ENCODE data around the gene PISD.

PISD gene

DNA sequence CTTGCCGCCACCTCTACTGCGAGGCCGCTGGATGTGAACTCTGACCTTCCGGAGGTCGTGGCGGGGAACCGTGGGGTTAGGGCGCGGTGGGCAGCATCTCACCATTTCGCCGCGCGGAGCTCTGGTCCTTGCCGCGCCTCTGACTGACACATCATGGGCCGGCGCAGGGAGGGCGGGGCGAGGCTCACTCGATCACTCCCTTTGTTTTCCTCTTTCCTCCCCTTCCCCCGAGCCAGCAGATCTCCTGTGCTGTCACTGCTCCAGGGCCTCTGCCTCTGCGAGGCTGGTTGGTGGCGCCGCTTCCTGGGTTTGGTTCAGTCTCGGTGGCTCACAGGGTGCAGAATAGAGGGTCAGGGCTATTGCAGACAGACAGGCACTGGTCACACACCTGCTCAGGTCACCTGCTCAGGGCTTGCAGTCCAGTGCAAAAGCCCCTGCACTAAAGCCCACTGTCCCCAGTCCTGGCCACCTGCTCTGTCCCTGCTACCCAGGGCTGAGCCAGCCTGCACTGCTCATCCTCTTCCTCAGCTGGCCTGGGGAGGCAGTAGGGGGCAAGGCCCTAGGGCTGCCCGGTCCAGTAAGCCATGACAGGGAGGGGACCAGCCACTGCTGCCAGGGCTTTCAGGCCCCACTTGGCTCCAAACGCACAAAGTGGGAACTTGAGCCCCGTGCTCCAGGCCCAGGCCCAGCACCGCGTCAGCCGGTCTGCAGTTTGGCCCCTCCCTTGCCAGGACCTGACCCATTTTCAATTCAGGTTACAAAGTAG is 36.2 kb downstream of the PISD start:
- DNase-seq (ENCODE audit: low spot score) = no peak

DNA sequence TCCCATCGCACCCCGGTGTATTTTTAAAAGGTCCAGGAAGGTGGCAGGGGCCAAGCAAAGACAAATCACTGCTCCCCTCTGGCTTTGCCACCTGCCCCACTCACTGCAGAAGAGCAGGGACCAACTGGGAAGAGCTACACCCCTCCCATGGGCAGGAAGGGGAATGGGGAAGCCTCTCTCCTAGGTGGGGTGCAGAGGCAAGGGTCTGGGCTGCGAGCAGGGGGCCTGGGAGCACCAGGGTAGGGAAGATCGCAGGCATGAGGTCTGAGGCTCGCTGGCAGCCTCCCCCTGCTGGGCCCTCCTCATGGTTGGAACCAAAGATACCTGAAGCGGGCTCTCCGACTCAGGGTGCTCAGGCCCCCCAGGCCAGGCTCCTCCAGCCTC is 36.8 kb downstream of the PISD start:
- DNase-seq (ENCODE audit: low spot score) = no peak

DNA sequence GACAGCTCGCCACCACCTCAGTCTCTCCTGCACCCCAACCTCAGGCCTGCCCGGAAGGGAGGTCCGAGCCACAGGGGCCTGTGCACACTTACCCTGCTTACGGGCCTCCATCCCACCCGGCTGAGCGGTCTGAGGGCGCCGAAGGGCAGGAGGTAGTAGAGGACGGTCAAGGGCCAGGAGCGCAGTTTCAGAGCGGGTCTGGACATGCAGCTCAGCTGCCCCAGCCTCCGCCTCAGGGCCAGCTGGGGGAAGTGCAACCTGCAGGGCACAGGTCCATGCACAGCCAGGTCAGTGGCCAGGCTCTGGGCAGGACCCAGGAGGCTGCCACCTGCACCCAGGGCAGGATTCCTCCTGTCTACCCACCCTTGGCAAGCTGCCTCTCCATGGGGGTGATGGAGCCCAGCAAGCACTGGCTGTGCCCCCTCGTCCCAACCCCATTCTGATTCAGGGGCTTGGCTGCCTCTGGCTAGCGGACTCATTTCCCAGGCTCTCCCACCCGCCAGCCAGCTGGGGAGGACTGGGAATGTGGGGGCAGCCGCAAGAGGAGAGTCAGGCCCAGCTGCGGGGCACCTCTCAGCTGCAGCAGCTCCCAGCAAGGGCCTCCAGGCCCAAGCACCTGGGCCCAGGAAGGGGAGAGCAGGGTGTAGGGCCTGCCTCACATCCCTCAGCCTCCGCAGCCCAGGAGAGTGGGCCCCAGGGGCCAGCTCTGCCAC is 38.3 kb downstream of the PISD start:
- no peak for DNase-seq (ENCODE audit: low spot score)

DNA sequence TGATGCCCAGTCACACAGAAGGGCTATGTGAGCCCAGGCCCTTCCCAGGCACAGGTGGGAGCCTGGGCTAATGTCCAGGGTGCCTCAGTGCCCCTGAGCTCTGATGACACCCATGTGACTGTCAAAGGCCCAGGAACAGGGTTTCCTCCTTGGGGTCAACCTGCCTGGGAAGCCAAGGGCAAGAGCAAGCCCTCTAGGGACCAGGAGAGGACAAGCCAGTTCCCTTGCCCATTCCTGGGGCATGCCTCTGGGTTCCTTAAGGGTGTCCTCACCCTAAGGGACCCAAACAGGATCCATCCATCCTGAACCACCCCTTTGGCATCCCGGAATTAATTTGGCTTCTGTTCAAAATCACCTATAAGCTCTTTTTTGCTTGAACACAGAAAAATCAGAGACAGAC is 39.0 kb downstream of the PISD start:
- no peak for DNase-seq (ENCODE audit: low spot score)

DNA sequence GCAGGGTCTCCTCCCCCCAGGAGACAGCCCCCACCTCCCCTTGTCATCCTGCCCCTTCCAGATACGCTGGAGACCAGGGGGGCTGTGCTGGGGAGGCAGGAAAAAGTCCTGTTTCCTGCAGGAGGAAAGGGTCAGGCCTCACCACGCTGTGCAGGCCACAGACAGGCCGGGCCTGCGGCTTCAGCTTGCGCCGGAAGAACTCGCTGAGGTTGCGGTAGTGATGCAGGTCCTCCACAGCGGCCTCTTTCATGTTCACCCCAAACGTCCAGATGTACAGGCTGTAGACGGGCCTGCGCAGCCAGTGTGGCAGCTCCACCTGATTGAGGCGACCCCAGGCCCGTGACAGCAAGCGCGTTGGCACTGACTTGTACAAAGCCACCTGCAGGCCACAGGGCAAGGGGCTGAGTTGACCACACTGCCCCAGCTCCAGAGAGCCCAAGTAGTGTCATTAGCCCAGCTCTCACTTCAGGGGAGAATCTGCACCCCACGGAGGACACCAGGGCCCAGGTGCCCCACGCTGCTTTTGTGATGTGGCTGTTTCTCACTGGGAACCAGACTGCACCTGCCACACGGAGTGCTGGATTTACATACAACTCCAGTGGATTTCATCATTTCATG is 40.4 kb downstream of the PISD start:
- no peak for DNase-seq (ENCODE audit: low spot score)

DNA sequence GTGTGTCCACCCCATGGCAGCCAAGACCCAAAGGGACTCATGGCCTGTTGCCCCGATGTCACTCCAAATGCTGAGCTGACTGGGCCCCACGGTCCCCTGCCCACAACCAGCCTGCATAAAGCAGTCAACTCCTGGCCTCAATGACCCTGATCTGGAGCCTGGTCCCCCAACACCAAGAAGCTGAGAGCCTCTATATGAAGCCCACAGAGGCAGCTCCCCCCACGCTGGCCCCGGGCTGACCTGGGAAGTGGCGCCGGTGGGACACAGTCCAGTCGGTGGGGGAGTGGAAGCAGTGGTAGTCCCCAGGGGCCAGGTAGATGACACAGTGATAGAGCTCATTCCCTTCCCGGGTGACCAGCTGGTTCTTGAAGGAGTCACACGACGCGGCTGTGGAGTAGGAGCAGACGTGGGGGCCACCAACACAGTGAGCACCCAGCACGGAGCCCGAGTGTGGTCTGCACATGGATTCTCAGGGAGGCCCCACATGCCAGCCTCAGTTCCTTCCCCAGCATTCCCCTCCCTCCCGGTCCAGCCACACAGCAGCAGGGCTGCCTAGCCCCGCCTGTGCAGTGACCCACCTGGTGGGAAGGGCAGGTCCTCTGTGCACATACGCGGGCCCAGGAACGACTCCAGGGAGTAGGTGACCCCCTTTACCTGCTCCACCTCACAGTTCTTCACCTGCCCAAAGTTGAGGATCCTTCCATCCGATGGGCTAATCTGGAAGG is 41.1 kb downstream of the PISD start:
- no peak for DNase-seq (ENCODE audit: low spot score)

DNA sequence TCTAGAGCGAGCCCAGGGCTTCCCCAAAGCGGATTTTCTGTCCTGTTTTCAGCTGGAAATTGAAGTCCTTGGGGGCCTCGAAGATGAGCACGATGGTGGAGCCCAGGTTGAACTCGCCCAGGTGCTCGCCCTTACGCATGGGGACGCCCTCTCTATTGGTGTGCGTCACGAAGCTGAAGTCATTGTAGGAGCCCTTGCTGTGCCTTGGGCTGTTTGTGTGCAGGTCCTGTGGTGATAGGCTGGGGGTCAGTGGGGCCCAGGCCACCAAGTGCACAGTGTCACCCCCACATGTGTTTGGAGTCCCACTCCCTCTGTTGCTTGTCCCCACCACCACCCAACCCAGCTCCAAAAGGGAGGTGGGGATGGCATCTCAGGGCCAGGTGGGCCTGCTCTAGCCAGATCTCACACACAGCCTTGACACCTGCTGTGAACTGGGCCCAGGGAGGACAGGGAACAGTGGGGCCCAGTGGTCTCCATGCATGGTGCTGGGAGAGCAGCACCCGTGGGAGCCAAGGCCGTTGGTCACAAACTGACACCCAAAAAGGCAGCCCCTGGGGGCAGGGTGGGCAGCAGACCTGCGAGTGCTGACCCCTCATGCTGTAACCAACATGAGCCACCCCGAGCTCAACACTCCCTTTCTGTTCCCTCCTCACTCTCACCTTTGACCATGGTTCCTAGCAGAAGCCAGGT is 42.3 kb downstream of the PISD start:
- no peak for DNase-seq (ENCODE audit: low spot score)

DNA sequence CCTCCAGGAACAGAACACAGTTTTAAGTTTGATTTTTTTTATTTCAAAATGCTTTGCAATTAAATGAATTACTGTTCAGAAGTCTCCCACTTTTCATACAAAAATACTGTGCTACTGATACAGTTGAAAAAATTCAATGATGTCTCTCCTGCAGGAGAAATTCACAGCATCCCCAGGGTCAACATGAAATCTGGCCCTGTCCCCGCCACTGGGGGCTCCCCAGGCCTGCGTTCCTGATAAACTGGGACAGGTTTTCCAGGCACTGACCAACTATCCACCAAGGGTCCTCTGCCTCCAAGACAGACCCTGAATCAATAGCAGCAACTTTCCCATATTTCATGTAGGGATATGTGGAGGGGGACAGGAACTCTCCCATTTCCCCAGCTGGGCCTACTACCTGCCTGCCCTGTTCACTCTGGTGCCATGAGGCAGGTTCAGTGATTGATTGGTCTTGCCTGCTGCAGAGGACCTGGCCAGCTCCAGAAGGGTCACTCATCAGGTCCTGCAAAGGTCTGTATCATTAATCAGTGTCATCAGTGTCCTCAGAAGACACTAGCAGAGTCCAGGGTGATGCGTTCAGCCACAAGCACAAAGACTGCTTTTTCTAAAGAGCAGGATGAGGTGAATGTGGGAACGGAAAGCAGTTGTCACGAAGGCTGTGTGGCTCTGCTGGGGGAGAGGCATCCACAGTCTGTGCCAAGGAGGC is 43.4 kb downstream of the PISD start:
- no peak for DNase-seq (ENCODE audit: low spot score)

DNA sequence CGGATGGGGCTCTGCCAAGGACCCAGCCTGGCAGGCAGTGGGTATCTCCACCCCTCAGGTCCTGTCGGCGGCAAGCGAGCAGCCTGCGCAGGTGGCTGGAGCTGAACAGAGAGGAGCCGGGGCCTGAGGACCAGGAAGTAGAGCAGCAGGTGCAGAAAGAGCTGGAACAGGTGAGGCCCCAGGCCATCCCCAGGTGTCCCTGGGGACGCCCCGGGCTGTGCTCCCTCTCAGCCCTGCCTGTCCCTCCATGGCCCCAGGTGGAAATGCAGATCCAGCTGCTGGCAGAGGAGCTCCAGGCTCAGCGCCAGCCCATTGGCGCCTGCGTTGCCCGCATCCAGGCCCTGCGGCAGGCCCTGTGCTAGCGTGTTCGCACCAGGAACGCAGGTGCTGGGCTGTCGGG is 44.0 kb downstream of the PISD start:
- DNase-seq (ENCODE audit: low spot score) = no peak

DNA sequence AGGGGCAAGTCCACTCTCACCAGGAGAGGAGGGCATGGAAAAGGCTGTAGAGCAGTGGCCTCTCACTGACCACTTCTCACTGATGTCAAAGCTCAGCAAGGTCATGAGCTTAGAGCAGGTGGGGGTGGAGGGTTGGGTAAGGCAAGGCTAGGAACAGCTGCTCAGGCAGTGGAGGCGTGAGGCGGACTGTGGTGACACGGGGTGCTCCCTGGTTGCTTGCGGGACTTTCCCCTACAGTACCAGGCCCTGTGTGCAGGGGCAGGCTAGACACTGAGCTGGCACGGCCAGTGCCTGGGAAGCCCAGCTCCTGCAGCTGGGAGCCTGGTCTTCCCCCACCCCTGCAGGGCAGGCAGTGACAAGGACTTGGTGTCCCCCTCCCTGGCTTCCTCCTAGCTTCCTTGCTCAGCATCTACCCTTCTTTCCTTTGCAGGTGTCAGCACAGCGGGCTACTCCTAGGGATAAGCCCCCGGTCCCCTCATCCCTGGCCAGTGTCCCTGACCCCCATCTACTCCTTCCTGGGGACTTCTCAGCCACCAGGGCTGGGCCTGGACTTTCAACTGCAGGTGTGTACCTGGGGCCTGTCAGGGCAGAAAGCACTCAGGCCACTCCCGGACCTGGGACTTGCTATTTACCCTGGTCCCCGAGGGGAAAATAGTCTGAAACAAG is 45.6 kb downstream of the PISD start:
- DNase-seq (ENCODE audit: low spot score) = no peak

DNA sequence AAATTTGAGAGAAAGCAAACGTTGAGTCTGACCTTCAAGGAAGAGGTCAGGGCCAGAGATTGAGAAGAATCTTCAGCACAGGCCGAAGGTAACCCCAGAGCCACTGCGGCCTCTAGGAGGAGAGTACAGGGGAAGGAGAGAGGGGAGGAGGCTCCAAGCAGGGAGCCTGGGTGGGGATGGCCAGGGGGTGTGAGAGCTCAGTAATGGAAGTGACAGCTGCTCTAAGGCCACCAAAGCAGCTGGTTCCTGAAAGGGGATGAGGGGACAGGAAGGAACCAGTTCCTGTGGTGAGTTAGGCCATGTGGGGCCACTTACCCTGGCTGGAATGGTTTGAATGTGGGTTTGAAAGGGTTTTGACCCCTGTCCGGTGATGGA is 46.1 kb downstream of the PISD start:
- DNase-seq (ENCODE audit: low spot score) = no peak

DNA sequence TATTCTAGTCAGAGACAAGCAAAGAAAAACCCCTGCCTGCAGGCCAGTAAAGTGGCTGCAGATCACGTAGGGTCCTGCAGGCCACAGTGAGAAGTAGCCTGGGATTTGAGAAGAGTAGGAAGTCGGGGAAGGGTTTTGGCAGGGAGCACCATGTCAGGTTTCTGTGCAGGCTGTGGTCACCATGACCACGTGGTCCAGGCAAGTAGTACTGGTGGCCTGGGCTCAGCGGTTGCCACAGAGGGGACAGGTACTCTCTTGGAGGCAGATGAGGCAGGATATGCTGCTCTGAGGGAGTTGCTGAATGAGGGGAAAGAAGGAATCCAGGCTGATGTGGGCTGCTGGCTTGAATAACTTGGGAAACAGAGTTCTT is 46.5 kb downstream of the PISD start:
- no peak for DNase-seq (ENCODE audit: low spot score)

DNA sequence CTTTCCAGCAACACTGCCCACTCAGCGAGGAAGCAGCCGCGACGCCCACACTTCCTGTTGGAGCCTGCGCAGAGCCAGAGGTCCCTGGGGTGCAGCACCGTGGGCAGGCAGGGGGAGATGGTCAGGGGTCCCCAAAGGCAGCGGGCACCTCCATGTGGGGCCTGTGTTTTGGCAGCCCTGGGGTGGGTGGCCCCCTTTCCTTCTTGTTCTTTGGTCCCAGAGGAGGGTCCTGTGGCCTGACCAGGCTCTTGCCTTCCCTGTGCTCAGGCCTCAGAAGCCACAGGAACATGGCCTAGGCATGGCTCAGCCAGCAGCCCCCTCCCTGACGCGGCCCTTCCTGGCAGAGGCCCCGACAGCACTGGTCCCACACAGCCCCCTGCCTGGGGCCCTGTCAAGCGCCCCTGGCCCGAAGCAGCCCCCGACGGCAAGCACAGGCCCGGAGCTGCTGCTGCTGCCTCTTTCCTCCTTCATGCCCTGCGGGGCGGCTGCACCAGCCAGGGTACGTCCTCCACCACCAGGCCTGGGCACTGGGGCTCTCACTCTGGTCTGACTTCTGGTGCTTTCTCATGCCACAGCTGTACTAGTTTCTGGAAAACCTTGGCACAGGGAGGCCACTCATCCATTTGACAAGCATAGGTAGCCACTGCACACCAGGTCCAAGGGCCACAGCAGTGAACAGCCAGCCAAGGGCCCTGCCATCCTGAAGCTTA is 47.1 kb downstream of the PISD start:
- DNase-seq (ENCODE audit: low spot score) = no peak

DNA sequence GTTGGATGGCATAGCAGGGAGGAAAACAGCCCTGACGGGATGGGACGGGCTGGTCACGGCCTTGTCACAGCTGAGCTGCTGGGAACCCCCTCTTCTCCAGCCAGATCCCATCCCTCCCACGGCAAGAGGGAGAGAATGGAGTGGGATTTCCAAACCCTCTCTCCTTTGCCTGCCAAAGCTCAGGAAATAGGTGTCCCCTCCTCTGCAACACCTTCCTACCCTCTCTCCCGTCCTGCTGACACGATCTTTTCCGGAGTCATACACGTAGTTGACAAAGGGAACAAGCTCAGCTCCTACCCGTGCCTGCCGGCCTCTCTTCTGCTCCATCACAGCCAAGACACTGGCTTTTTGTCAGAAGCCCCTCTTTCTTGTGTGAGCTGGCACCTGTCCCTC is 48.1 kb downstream of the PISD start:
- DNase-seq (ENCODE audit: low spot score) = no peak

DNA sequence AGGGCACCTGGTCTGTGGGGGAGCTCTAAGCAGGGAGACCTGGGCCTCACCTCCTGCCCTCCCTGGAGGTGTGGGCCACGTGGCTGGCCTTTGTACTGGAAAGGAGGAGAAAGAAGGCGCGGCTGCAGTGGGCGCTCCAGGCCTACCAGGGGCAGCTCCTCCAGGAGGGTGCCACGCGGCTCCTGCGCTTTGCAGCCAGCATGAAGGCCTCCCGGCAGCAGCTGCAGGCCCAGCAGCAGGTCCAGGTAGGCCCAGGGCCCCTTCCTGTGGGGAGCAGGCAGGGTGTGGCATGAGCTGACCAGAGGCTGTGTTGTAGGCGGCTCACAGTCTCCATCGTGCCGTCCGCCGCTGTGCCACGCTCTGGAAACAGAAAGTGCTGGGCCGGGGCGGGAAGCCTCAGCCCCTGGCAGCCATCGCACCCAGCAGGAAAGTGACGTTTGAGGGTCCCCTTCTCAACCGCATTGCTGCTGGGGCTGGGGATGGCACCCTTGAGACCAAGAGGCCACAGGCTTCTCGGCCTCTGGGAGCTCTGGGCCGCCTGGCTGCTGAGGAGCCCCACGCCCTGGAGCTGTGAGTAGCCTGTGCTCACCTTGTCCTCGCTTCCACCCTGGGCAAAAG is 48.6 kb downstream of the PISD start:
- DNase-seq (ENCODE audit: low spot score) = no peak

DNA sequence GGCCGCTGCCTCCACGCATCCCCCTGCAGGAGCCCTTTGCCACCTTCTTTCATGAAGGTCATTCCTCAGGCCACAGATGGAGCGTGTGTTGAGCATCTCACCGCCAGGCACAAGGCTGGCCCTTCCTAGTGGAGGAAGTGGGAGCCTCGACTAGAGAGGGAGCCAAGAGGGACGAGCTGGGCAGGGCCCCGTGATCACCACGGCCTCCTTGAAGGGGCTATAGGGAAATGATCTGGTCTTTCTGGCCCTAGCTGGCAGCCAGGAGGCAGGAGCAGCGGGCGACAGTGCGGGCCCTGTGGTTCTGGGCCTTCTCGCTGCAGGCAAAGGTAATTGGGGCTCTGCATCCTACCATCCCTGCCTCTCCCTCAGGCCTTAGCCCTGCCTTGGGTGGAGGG is 49.1 kb downstream of the PISD start:
- DNase-seq (ENCODE audit: low spot score) = no peak

DNA sequence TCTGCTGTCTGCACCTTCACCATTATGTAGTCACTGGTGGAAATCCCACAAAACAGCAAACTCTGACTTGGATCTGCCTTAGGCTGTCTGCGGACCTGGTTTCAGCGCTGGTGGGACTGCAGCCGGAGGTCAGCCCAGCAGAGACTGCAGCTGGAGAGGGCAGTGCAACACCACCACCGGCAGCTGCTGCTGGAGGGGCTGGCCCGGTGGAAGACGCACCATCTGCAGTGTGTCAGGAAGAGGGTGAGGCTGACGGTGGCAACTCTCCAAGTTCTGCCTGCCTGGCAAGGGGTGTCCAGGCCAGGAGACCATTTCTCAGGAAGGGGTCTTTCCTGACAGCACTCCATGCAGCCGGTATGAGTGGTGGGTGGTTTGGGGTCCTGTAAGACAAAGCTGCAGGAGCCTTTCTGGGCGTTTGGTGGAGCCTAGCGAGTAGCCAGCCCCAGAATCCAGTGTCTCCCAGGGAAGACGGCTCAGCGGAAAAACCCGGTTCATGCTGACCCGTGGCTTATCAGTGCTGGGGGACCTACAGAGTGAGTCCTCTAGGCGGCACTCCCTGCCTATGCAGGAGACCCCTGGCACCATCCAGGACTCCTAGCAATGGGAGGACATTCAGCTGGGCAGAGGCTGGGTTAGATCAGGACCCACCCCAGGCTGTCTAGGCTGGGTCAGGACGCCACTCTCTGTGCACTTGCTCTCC is 50.8 kb downstream of the PISD start:
- DNase-seq (ENCODE audit: low spot score) = no peak

DNA sequence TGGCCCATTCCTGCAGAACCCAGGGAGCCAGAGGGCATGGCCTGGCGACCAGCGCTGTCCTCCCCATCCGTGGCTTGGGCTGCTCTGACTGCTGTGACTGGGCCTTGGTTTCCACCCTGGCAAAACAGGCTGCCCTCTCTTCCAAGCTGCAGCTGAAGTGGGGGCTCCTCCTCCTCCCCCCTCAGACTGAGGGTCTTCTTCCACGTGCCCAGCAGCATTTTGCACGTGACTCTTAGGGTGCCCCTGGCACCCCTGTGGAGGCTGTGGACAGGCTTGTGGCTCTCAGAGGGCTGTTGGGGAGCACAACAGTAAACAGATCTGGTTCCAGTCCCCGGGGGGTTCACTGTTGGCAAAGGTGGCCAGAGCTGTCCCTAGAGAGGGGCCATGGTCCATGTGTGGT is 51.4 kb downstream of the PISD start:
- DNase-seq (ENCODE audit: low spot score) = no peak

DNA sequence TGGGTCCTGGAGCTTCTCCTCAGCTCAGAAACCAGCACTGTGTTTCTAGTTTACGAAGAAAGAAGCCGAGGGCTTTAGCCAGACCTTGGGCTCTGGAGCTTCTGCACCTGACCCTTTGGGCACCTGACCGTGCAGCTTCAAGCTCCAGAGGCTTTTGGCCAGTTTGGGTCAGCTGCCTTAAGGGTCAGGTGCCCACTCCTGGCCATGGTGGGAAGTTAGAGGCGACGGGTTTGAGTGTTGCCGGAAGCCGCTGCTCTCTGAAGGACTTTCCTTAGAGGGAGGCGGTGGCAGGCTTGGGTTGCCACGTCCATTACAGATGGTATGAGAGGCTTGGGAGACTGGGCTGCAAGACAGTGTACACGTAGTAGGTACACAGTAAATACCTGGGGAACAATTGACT is 52.3 kb downstream of the PISD start:
- DNase-seq (ENCODE audit: low spot score) = no peak
